ENCODE measurements around the gene TBC1D22A.

Gene TBC1D22A

GRCh38 chr22:46737105-46737975, 25.1 kb upstream of the TBC1D22A start:
- Histone ChIP-seq H3K27ac (ENCODE audit: low read length) (peak overlapping the region; percentile 80), H3K4me3 (ENCODE audit: low read length in 2 of 2) (peak overlapping the region; percentile 61 to 77), H3K27me3 (ENCODE audit: control insufficient read depth in 1 of 2, insufficient read depth in 2 of 2, low read length in 2 of 2) (no peaks in the 10 kb centered on the region), H3K36me3 (ENCODE audit: control insufficient read depth in 2 of 2, insufficient read depth in 2 of 2, low read length in 2 of 2) (no peaks in the 10 kb centered on the region), H3K4me1 (ENCODE audit: control insufficient read depth, insufficient read depth, low read length) (peaks cover 59% of the 10 kb centered on the region), H3K9me3 (ENCODE audit: control insufficient read depth in 2 of 2, low read length in 2 of 2) (no peaks in the 10 kb centered on the region), H3K9ac (ENCODE audit: low read length in 2 of 2) (peak overlapping the region; percentile 66 to 69)

- Histone ChIP-seq H3K36me3 (ENCODE audit: control insufficient read depth in 2 of 2, insufficient read depth in 2 of 2, low read length in 2 of 2) (no peaks in the 10 kb centered on the region), H3K4me1 (ENCODE audit: control insufficient read depth, insufficient read depth, low read length) (peaks cover 55% of the 10 kb centered on the region), H3K27ac (ENCODE audit: low read length) (peak within 1 kb of the TSS; percentile 80), H3K4me3 (ENCODE audit: low read length in 2 of 2) (peak within 1 kb of the TSS; percentile 61 to 79), H3K9me3 (ENCODE audit: control insufficient read depth in 2 of 2, low read length in 2 of 2) (no peaks in the 10 kb centered on the region), H3K27me3 (ENCODE audit: control insufficient read depth in 1 of 2, insufficient read depth in 2 of 2, low read length in 2 of 2) (no peaks in the 10 kb centered on the region), H3K9ac (ENCODE audit: low read length in 2 of 2) (peak within 1 kb of the TSS; percentile 66 to 71)
These were observed 24.3 kb upstream of the TBC1D22A start, which contains the start of gene CERK for GRCh38 chr22:46737976-46738646. TSS of gene CERK (minus strand) at chr22:46738252. CDS start at chr22:46738148, 104 bp downstream.

- H3K36me3 ChIP-seq (ENCODE audit: control insufficient read depth in 2 of 2, insufficient read depth in 2 of 2, low read length in 2 of 2) = no peaks in the 10 kb centered on the region
- peak overlapping the region; percentile 13 to 71 for H3K9ac ChIP-seq (ENCODE audit: low read length in 2 of 2)
- H3K27ac ChIP-seq (ENCODE audit: low read length) = peak overlapping the region; percentile 64
- no peaks in the 10 kb centered on the region for H3K27me3 ChIP-seq (ENCODE audit: control insufficient read depth in 1 of 2, insufficient read depth in 2 of 2, low read length in 2 of 2)
- H3K9me3 ChIP-seq (ENCODE audit: control insufficient read depth in 2 of 2, low read length in 2 of 2) = no peaks in the 10 kb centered on the region
- peak overlapping the region; percentile 26 to 79 for H3K4me3 ChIP-seq (ENCODE audit: low read length in 2 of 2)
- H3K4me1 ChIP-seq (ENCODE audit: control insufficient read depth, insufficient read depth, low read length) = peaks cover 55% of the 10 kb centered on the region
These were observed 23.8 kb upstream of the TBC1D22A start for GRCh38 chr22:46738647-46739093.

GRCh38 chr22:46739094-46739870, 23.2 kb upstream of the TBC1D22A start:
- no peaks in the 10 kb centered on the region for H3K9me3 ChIP-seq (ENCODE audit: control insufficient read depth in 2 of 2, low read length in 2 of 2)
- H3K4me3 ChIP-seq (ENCODE audit: low read length in 2 of 2) = peak overlapping the region; percentile 26 to 79
- peak overlapping the region; percentile 64 for H3K27ac ChIP-seq (ENCODE audit: low read length)
- H3K4me1 ChIP-seq (ENCODE audit: control insufficient read depth, insufficient read depth, low read length) = peaks cover 50% of the 10 kb centered on the region
- H3K27me3 ChIP-seq (ENCODE audit: control insufficient read depth in 1 of 2, insufficient read depth in 2 of 2, low read length in 2 of 2) = no peaks in the 10 kb centered on the region
- no peaks in the 10 kb centered on the region for H3K36me3 ChIP-seq (ENCODE audit: control insufficient read depth in 2 of 2, insufficient read depth in 2 of 2, low read length in 2 of 2)
- peak overlapping the region; percentile 13 to 71 for H3K9ac ChIP-seq (ENCODE audit: low read length in 2 of 2)

- H3K27me3 ChIP-seq (ENCODE audit: control insufficient read depth in 1 of 2, insufficient read depth in 2 of 2, low read length in 2 of 2) = no peaks in the 10 kb centered on the region
- no peak overlapping the region for H3K4me3 ChIP-seq (ENCODE audit: low read length in 2 of 2)
- no peaks in the 10 kb centered on the region for H3K9me3 ChIP-seq (ENCODE audit: control insufficient read depth in 2 of 2, low read length in 2 of 2)
- H3K36me3 ChIP-seq (ENCODE audit: control insufficient read depth in 2 of 2, insufficient read depth in 2 of 2, low read length in 2 of 2) = no peaks in the 10 kb centered on the region
- peaks cover 32% of the 10 kb centered on the region for H3K4me1 ChIP-seq (ENCODE audit: control insufficient read depth, insufficient read depth, low read length)
- H3K27ac ChIP-seq (ENCODE audit: low read length) = no peak overlapping the region
- no peak overlapping the region for H3K9ac ChIP-seq (ENCODE audit: low read length in 2 of 2)
These were observed 21.3 kb upstream of the TBC1D22A start for GRCh38 chr22:46740910-46741780.

GRCh38 chr22:46741974-46742519, 20.4 kb upstream of the TBC1D22A start:
- Histone ChIP-seq H3K4me1 (ENCODE audit: control insufficient read depth, insufficient read depth, low read length) (peaks cover 23% of the 10 kb centered on the region), H3K4me3 (ENCODE audit: low read length in 2 of 2) (no peak overlapping the region), H3K36me3 (ENCODE audit: control insufficient read depth in 2 of 2, insufficient read depth in 2 of 2, low read length in 2 of 2) (no peaks in the 10 kb centered on the region), H3K27me3 (ENCODE audit: control insufficient read depth in 1 of 2, insufficient read depth in 2 of 2, low read length in 2 of 2) (peaks cover under 1 to 4% of the 10 kb centered on the region in 2 donors), H3K27ac (ENCODE audit: low read length) (no peak overlapping the region), H3K9ac (ENCODE audit: low read length in 2 of 2) (no peak overlapping the region), H3K9me3 (ENCODE audit: control insufficient read depth in 2 of 2, low read length in 2 of 2) (no peaks in the 10 kb centered on the region)

- peaks cover 17% of the 10 kb centered on the region for H3K4me1 ChIP-seq (ENCODE audit: control insufficient read depth, insufficient read depth, low read length)
- H3K36me3 ChIP-seq (ENCODE audit: control insufficient read depth in 2 of 2, insufficient read depth in 2 of 2, low read length in 2 of 2) = no peaks in the 10 kb centered on the region
- H3K27ac ChIP-seq (ENCODE audit: low read length) = no peak overlapping the region
- H3K9ac ChIP-seq (ENCODE audit: low read length in 2 of 2) = no peak overlapping the region
- no peaks in the 10 kb centered on the region for H3K9me3 ChIP-seq (ENCODE audit: control insufficient read depth in 2 of 2, low read length in 2 of 2)
- peaks cover 3 to 8% of the 10 kb centered on the region in 2 donors for H3K27me3 ChIP-seq (ENCODE audit: control insufficient read depth in 1 of 2, insufficient read depth in 2 of 2, low read length in 2 of 2)
- H3K4me3 ChIP-seq (ENCODE audit: low read length in 2 of 2) = no peak overlapping the region
These were observed 19.8 kb upstream of the TBC1D22A start for GRCh38 chr22:46742576-46743221.

GRCh38 chr22:46744581-46744980, 17.9 kb upstream of the TBC1D22A start:
- H3K4me1 ChIP-seq (ENCODE audit: control insufficient read depth, insufficient read depth, low read length) = peaks cover 10% of the 10 kb centered on the region
- H3K27ac ChIP-seq (ENCODE audit: low read length) = no peak overlapping the region
- no peak overlapping the region for H3K4me3 ChIP-seq (ENCODE audit: low read length in 2 of 2)
- no peaks in the 10 kb centered on the region for H3K9me3 ChIP-seq (ENCODE audit: control insufficient read depth in 2 of 2, low read length in 2 of 2)
- H3K9ac ChIP-seq (ENCODE audit: low read length in 2 of 2) = no peak overlapping the region
- peaks cover 8 to 9% of the 10 kb centered on the region in 2 donors for H3K27me3 ChIP-seq (ENCODE audit: control insufficient read depth in 1 of 2, insufficient read depth in 2 of 2, low read length in 2 of 2)
- H3K36me3 ChIP-seq (ENCODE audit: control insufficient read depth in 2 of 2, insufficient read depth in 2 of 2, low read length in 2 of 2) = no peaks in the 10 kb centered on the region

GRCh38 chr22:46746192-46746591, 16.3 kb upstream of the TBC1D22A start:
- Histone ChIP-seq H3K9ac (ENCODE audit: low read length in 2 of 2) (no peak overlapping the region), H3K27ac (ENCODE audit: low read length) (no peak overlapping the region), H3K27me3 (ENCODE audit: control insufficient read depth in 1 of 2, insufficient read depth in 2 of 2, low read length in 2 of 2) (peaks cover 8 to 12% of the 10 kb centered on the region in 2 donors), H3K4me3 (ENCODE audit: low read length in 2 of 2) (no peak overlapping the region), H3K4me1 (ENCODE audit: control insufficient read depth, insufficient read depth, low read length) (peaks cover 6% of the 10 kb centered on the region), H3K36me3 (ENCODE audit: control insufficient read depth in 2 of 2, insufficient read depth in 2 of 2, low read length in 2 of 2) (no peaks in the 10 kb centered on the region), H3K9me3 (ENCODE audit: control insufficient read depth in 2 of 2, low read length in 2 of 2) (no peaks in the 10 kb centered on the region)
